Measurements from ENCODE around the gene OSBPL6.

Gene OSBPL6

DNA sequence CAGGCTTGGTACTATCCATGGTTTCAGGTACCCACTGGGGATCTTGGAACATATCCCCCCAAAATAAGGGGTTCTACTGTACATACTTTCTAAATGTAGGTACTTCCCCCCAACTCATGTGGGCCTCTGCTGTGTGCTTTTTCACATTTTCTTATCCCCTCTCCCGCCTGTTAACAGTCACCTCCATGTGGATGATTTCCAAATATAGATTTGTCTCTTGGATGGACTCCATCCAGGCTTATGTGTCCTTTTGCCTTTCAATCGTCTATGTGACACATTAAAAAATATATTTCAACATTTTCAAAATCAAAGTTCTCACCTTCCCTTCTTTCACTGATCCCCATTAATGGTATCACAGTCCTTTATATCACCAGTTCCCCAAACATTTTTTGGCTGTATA, 44.4 kb downstream of the OSBPL6 start:
- no peak for DNase-seq (ENCODE audit: low read depth)

DNA sequence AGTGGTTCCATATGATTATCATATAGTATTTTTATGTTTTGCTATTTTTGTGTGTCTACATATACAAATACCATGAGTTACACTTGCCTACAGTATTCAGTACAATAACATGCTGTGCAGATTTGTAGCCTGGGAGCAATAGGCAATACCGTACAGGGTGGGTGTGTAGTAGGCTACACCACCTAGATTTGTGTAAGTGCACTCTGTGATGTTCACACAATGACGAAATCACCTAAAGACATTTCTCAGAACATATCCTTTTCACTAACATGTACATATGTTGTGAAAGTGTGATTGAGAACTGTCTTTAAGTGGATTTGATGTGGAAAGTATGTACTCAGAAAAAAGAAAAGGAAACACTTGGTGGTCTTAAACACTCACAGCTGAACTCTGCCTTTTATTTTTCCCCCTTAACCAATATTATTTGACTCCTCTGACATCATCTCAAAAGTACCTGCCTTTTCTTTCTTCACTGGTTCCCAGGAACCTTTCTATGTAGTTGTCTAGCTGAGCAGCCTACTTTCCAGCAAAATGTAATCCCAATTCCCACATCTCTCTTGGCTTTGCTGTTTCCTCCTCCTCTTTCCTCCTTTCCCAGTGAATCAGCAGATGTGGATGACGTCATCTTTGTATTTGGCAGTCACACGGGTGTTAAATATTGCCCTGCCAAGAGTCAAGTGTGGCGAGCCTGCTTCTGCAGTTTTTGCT, 47.7 kb downstream of the OSBPL6 start:
- no peak for DNase-seq (ENCODE audit: low read depth)

DNA sequence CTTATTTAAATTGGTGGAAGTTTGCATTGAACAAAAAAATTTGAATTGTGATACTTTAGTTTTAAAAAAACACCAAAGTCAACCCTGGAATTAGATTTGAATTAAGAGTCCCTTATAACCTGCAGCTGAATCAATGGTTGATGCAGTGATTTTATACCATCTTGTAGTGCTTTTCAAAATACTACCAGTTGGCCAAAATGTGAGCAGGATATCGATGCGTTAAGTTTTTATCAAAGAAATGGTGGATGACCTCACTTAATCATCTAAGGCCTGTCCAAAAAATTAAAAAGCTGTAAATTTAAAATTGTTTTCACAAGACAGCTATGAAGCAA, 48.2 kb downstream of the OSBPL6 start:
- no peak for DNase-seq (ENCODE audit: low read depth)

DNA sequence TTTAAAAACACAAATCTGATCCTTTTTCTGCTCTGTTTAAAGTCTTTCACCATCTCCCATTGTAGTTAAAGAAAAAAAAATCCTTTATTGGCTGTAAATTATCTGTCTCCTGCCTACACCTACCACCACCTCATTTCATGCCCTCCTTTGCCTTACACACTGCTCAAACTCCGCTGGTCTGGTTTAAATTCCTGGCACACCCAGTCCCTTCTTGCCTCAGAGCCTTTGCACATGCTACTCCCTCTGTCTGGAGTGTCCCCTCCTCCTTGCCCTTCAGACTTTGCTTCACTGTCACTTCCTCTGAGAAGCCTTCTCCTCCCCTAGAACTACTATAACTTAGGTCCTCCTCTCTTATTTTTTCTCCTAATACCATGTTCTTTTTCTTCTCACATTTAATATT, 49.6 kb downstream of the OSBPL6 start:
- DNase-seq (ENCODE audit: low read depth): no peak

DNA sequence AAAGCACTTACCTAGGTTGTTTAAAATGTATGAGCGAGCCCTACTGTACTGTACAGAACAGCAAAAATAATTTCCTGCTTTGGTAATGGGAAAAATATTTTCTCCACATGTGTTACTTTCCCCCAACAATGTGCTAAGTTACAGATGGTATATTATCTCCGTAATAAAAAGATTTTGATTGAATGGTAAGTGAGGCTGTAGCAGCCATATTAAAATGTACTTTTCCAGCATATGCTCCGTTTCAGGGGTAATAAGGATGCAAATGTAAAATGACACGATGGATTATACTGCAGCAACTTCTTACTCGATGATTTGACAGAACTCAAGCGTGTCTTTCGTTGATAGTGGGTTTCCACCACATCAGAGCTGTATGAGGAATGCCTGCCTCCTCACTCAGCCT, 50.5 kb downstream of the OSBPL6 start:
- DNase-seq (ENCODE audit: low read depth): no peak

DNA sequence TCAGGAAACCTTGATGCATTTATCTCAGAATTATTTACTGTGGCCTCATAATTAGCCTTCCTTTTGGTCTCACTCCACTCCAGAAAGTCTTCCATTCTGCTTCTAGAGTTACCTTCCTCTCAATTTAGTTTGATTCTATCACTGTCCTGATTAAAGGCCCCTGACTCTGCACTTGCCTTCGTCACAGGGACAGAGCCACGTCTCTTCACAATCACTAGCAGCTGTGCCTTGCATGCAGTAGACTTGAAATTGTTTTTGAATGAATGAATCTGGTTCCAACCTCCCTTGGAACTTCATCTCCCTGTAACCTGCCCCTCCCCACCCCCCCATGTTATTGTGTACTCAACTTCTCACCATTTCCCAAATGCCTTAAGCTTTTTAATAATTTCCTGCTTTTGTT, 52.4 kb downstream of the OSBPL6 start:
- DNase-seq (ENCODE audit: low read depth): no peak

DNA sequence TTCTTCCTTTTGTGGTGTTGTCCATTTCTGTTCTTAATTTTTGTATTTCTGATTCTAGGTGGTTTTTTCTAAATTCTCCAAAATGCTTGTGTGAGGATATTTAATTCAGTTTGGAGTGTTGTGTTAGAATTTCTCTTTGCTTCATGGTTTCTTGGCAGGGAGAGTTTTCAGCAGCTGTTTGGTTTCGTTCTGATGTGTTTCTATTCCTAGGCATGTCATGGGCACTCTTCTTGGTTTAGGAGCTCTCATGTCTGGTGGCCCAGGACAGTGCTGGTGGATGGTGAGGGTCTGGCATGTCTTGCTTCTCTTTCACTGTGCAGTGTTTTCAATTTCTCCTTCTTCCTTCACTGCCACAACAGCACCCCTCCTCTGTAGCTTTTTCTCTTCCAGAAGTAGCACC, 52.9 kb downstream of the OSBPL6 start:
- no peak for DNase-seq (ENCODE audit: low read depth)

DNA sequence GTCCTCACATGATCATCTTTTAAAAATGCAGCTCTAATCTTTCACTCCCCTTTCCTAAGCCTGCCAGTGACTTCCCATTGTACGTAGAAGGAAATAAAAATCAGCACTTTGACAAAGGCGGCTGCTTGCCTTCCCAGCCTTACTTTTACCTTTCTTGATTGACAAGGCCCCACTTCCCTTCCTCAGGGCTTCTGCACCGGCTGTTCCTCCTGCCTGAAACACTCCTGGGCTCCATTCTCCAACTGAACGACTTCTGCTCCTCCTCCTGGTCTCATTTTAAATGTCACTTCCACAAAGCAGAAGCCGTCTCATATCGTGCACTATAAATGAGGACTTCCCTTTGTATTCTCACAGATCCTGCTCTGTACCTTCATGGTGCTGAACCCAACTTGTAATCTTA, 56.1 kb downstream of the OSBPL6 start:
- no peak for DNase-seq (ENCODE audit: low read depth)

DNA sequence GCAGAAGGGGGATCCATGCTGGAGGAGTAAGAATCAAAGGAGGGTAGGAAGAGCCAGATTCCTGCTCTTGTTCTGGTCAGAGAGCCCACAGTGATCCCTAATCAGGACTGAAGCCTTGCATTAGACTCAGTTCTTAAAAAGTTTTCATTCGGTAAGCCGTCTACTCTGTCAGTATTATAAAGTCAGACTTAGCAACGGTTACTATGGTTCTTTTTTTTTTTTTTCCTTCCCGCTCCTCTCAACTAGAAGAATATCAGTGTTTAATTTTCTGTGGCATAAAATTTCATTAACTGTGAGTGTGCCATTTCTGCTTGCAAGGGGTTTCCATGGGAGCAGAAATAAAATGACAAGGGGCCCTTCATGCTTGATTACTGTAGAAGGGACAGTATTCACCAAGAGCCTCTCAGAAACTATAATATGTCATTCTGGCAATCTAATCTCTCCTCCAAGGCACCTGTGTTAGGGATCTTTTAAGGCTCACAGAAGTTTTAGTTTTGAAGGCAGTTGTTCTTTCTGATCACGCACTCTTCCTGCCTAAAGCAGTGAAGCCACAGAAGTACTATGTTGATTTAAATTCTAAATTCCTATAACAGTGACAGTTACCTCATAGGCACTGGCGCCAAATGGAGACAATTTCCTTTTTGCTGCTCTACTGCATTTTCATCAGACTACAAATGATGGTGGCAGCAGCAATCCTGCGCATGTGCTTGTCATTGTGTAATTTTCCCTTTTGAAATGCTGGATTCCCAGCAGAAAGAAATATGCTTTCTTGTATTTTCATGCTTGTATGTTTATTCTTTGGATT, 57.0 kb downstream of the OSBPL6 start:
- DNase-seq (ENCODE audit: low read depth): no peak

DNA sequence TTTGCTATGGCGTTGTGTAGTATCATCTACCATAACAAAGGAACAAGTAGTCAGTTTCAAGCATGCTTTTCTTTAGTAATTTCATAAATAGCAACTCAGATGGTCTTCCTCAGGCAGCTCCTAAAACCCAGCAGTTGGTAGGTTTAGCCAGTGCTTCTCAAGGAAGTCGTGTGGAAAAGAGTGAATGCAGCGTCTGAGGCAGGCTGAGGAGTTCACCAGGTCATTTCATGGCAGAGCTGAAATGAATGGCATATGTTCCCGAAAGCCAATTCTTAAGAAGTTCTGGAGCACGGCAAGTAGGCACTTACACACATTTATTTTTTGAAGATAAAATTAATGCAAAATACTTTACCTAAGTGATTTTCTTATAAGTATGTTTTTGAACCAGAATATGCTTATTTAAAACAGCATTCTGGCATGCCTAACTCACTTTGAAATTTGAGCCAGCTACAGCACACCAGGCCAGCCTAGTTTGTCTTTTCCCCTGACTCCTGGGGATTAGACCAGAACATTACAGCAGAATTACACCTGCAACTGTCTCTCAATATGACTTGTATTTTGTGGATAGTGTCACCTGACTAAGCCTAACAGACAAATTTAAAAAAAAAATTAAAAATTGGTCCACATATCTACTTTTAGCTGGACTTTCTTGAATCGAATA, 62.2 kb downstream of the OSBPL6 start:
- DNase-seq (ENCODE audit: low read depth): no peak

DNA sequence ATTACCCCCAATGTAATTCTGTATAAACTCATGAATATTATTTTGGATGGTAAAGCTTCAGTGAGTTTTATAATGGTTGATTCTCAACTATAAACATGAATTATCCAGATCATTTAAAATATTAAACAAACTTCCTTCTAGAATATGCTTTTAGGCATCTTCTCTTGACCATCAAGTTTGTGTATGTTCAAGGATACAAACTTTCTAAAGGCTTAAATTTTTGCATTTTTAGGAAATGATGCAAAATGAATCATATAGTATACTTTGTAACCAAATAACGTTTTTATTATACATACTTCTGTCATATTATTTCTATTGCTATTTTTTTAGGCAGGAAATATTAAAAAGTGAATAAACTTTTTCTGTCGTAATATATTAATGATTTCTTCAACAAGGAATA, 62.8 kb downstream of the OSBPL6 start:
- DNase-seq (ENCODE audit: low read depth): no peak

DNA sequence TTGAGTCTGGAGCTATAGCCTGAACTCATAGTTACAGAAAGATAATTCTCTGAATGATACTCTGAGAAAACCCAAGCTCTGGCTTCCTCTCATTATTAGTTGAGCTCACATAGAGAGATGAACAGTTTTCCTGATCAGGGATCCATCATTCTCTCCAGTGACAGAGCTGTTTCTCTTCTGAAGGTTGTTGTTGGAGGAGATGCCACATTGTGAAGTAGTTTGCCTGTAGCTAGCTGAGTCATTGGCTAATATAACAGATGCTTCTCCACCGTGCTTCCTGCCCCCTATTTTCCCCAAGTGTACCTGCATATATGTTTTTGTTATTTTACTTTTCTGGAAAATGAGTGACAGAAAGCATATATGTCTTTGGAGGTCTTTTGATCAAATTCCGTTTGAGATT, 64.6 kb downstream of the OSBPL6 start:
- DNase-seq (ENCODE audit: low read depth): no peak

DNA sequence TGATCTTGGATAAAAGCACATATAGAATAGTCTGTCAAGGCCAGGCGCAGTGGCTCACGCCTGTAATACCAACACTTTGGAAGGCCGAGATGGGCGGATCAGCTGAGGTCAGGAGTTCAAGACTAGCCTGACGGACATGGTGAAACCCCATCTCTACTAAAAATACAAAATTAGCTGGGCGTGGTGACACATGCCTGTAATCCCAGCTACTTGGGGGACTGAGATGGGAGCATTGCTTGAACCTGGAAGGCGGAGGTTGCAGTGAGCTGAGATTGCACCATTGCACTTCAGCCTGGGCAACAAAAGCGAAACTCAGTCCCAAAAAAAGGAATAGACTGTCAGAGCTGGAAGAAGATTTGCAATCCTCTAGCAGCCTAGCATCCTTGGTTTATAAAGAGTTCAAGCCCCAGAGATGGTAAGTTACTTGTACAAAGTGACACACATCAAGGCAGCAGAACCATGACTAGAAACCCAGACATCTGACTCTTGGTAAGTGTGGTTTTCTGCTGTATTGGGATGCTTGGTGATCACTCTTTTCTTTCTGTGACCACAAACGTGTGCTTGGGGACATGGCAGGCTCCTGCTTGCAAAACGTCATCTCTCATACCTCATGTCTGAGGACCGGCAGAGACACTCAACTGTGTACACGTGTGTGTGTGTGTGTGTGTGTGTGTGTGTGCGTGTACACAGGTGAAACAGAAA, 69.0 kb downstream of the OSBPL6 start:
- no peak for DNase-seq (ENCODE audit: low read depth)

DNA sequence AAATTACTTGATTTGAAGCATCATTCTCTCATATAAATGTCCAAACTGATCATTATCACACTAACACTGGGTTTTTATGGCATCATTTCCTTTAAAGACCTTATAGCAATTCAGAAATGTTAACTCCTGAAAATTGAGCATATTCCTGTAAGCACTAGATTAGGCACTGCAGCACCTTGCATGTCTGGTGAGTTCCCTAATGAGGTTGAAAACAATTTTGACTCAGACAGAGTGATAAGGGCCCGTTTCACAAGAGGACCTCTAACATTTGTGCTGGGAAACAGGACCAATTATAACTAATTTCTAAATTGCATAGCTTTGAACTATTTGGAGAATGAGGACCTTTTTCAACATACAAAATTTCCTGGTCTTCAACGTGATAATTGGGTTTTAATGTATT, 69.9 kb downstream of the OSBPL6 start:
- no peak for DNase-seq (ENCODE audit: low read depth)

DNA sequence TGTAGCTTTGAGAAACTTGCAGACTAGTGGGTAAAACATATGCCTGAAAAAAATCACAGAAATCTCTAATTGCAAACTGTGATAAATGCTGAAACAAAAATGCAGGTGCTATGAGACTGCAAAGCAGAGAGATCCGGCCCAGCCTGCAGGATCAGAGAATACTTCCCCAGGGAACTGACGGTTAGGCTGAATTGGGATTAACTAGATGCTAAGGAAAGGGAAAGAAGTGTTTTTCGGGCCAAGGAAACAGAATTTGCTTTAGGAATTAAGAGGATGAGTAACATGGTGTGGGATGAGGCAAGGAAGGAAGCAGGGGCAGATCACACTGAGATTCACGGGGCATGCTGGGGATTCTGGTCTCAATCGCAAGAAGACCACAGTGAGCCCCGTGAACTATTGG, 71.5 kb downstream of the OSBPL6 start:
- DNase-seq (ENCODE audit: low read depth): no peak

DNA sequence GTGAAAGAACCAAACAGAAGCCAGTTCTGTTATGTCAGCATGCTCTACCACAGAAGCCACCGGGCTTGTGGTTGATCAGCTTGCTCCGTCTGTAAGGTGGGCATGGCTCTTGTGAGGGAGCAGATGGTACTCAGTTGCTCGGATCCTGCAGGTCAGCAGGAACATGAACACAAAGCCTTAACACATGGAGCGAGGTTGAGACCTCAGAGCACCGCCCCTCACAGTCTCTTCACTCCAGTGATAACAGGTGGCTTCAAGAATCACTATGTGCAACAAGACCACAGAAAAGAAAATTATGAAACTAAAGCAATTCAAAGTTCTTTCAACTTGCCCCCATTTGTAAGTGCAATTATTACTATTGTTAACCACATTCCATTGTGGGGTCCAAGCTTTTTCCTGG, 72.1 kb downstream of the OSBPL6 start:
- no peak for DNase-seq (ENCODE audit: low read depth)

DNA sequence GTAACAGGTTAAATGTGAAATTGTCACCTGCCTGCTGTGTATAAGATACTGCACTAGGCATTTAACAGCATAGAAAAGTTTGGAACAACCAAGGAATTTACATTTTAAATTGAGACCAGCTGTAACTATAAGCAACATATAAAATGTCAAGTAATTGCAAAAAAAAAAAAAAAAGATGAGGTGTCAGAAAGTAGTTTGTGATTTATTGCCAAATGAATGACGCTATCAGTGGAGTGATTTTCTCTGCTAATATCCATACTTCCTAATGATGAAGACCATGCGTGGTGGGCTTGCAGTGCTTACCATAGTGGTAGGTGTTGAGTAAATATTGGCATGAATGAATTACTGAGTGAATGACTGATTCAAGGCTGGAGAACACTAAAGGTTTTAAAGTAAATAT, 73.3 kb downstream of the OSBPL6 start:
- DNase-seq (ENCODE audit: low read depth): no peak

DNA sequence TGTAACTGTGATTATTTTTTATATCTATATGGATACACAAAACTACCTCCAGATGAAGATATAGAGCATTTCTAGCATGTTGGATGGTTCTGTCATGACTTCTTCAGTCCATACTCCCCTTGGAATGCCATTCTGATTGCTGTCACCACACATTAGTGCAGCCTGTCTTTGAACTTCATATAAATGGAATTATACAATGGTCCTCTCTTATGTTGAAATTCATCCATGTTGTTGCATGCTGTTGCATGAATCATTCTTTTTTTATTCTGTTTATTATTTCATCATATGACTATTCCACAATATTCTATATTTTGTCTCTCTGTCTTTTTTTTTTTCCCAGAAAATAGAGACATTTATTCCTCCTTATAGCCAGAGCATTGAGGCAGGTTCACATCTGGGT, 74.1 kb downstream of the OSBPL6 start:
- no peak for DNase-seq (ENCODE audit: low read depth)

DNA sequence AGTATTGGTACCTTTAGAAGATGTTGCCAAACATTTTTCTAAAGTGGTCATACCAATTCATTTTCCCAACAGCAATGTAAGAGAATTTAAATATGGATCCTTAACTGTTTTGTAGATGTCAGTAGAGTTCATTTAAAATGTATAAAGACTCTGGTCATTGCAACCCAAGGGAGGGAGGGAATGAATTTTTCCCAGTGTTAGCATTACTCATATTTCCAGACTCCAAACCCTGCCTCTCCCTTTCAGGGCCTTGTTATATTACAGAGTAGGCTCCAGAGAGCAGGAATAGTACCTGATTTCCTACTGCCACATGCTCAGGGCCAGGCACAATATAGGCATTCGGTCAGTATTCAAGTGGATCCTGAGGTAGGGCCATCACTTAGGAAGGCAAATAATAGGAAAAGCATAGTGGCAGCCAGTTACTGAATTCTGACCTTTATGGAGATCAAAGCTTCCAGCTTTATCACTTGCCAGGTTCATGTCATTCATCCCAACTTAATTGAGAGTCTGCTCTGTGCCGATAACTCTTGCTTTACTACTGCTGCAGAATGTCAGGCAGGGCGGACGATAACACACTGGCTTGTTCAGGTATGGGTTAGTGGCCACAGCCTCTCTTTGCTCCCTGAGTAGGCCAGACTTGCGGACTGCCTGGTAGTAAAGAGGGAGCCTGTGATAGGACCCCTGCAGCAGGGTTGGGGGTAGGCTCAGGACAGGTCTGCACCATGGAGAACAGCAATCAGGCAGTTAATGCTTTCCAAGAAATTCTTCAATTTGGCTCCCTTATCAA, 75.3 kb downstream of the OSBPL6 start:
- no peak for DNase-seq (ENCODE audit: low read depth)

DNA sequence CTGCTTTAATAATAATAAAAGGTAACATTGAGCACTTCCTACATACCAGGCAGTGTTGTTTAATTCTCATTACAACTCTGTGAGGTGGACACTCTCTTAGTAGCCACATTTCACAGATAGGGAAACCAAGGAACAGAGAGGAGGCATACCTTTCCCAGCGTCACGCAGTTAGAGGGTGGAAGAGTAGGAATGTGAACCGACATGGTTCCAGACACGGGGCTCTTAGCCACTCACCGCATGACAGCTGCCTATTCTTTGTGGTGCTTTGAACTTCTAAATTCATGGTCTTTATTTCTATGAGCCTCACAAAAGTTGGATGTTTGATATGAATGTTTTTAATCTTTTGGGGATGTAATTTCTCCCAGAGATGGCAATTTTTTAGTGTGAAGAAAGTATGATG, 76.0 kb downstream of the OSBPL6 start:
- DNase-seq (ENCODE audit: low read depth): no peak

DNA sequence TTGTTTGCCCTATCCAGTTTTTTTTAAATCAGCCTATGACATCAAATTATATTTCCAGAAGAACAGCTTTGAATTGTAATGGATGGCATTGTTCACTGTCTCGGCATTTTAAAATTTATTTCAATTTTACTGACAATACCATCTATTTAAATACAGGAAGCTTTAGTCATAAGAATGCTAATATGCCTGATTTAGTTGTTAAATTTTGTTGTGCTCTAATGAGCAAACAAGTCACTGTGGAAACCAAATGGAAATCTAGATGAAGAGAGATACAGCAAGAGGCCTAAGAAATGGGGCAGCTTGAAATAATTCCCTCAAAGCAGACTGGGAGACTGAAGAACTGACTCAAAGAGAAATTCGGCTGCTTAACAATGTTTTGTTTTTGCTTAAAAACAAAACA, 76.8 kb downstream of the OSBPL6 start:
- DNase-seq (ENCODE audit: low read depth): no peak

All from activated T-cell treated with anti-CD3 and anti-CD28 coated beads for 1 hour (primary cell).